PC-3 (cell line): ENCODE data around the gene RTP5. TPM values are rescaled to one million over a fixed set of nuclear protein-coding genes. Genes with fewer than 3 reads are reported as not detected.

ENCODE experiments used
- ATAC-seq: fragments of 200-7000 bp; cut with Tn5 transposase; 2 replicates; pipeline ENCODE4 v1.9.1; 2020; ENCODE audit warnings: mild to moderate bottlenecking, moderate library complexity
- BruUV-seq: library from RNA; stranded (reverse); fragments of 400-500 nt; replicated peaks from 2 replicates; lab custom pipeline; 2021; lab: Mats Ljungman, UMichigan
- CTCF ChIA-PET: fragments of 300-600 bp; sonication (Branson Sonifier 250); formaldehyde crosslinking; loops from one replicate; lab custom pipeline; 2022; ENCODE audit warnings: antibody characterized with exemption; lab: Charles Lee
- POLR2A ChIA-PET: fragments of 300-600 bp; sonication (Branson Sonifier 250); formaldehyde crosslinking; loops from one replicate; lab custom pipeline; 2022; ENCODE audit warnings: antibody characterized with exemption; ENCODE audit not compliant: unreplicated experiment; lab: Charles Lee
- DNase-seq: peaks from one replicate; pipeline ENCODE4 v3.0.0-alpha.2; 2015
- H2AFZ ChIP-seq: fragments of 300-600 bp; sonication (generic); 2 replicates; pipeline ENCODE4 v1.6.0; 2016; ENCODE audit warnings: antibody characterized with exemption, low read length
- H3F3A ChIP-seq: fragments of 300-600 bp; sonication (generic); one replicate; pipeline ENCODE4 v1.6.0; 2017; ENCODE audit warnings: antibody characterized with exemption, low read length, control low read depth, mild to moderate bottlenecking; ENCODE audit not compliant: unreplicated experiment
- H3K27ac ChIP-seq: fragments of 300-600 bp; sonication (generic); 2 replicates; pipeline ENCODE4 v1.5.1; 2016; ENCODE audit warnings: mild to moderate bottlenecking, low read length
- H3K27me3 ChIP-seq: fragments of 300-600 bp; sonication (generic); 2 replicates; pipeline ENCODE4 v1.6.1; 2016; ENCODE audit warnings: low read length, mixed read lengths
- H3K36me3 ChIP-seq: fragments of 300-600 bp; sonication (generic); 2 replicates; pipeline ENCODE4 v1.6.1; 2016; ENCODE audit warnings: low read depth, mixed run types, low read length, mixed read lengths
- H3K4me1 ChIP-seq: fragments of 300-600 bp; sonication (generic); 2 replicates; pipeline ENCODE4 v1.5.1; 2016; ENCODE audit warnings: low read length; ENCODE audit not compliant: insufficient read depth
- H3K4me2 ChIP-seq: fragments of 300-600 bp; sonication (generic); 2 replicates; pipeline ENCODE4 v1.6.0; 2016; ENCODE audit warnings: low read length
- H3K4me3 ChIP-seq: fragments of 300-600 bp; sonication (generic); 2 replicates; pipeline ENCODE4 v1.5.1; 2016; ENCODE audit warnings: mild to moderate bottlenecking, low read length, mixed read lengths
- H3K79me2 ChIP-seq: fragments of 300-600 bp; sonication (generic); 2 replicates; pipeline ENCODE4 v1.6.1; 2017; ENCODE audit warnings: low read length, mixed read lengths
- H3K9ac ChIP-seq: fragments of 300-600 bp; sonication (generic); 2 replicates; pipeline ENCODE4 v1.6.0; 2016; ENCODE audit warnings: mild to moderate bottlenecking, low read length
- H3K9me2 ChIP-seq: fragments of 300-600 bp; sonication (generic); replicated peaks from 2 replicates; pipeline ENCODE4 v1.6.1; 2016; ENCODE audit warnings: mixed run types, low read length, mixed read lengths
- H3K9me3 ChIP-seq: fragments of 300-600 bp; sonication (generic); 2 replicates; pipeline ENCODE4 v1.6.1; 2016; ENCODE audit warnings: low read length, mixed read lengths
- H4K20me1 ChIP-seq: fragments of 300-600 bp; sonication (generic); 2 replicates; pipeline ENCODE4 v1.6.1; 2016; ENCODE audit warnings: low read length, mixed read lengths
- CTCF ChIP-seq: fragments of 300-600 bp; sonication (generic); conservative IDR thresholded peaks from 2 replicates; pipeline ENCODE4 v1.5.1; 2017; ENCODE audit warnings: antibody characterized with exemption, low read depth, mild to moderate bottlenecking, low read length
- EZH2 ChIP-seq: fragments of 300-600 bp; sonication (generic); IDR thresholded peaks from one replicate; pipeline ENCODE4 v1.6.1; 2017; ENCODE audit warnings: antibody characterized with exemption, mild to moderate bottlenecking, low read length; ENCODE audit not compliant: unreplicated experiment
- EZH2phosphoT487 ChIP-seq: fragments of 300-600 bp; sonication (generic); IDR thresholded peaks from 2 replicates; pipeline ENCODE4 v1.6.1; 2018; ENCODE audit warnings: mild to moderate bottlenecking, antibody characterized with exemption, low read length, borderline replicate concordance
- intact Hi-C: fragments of 100-400 bp; cut with micrococcal nuclease; formaldehyde crosslinking; loops from 2 replicates; pipeline ENCODE4 v1.9.0; 2023
- total RNA-seq: library from RNA; depleted of rRNA; stranded (reverse); fragments of >200 nt; gene quantifications from 2 replicates; pipeline ENCODE4 v1.2.3, GENCODE V29; 2014

Gene RTP5
- total RNA-seq, 1 experiment from 2014 or later = not detected

DNA sequence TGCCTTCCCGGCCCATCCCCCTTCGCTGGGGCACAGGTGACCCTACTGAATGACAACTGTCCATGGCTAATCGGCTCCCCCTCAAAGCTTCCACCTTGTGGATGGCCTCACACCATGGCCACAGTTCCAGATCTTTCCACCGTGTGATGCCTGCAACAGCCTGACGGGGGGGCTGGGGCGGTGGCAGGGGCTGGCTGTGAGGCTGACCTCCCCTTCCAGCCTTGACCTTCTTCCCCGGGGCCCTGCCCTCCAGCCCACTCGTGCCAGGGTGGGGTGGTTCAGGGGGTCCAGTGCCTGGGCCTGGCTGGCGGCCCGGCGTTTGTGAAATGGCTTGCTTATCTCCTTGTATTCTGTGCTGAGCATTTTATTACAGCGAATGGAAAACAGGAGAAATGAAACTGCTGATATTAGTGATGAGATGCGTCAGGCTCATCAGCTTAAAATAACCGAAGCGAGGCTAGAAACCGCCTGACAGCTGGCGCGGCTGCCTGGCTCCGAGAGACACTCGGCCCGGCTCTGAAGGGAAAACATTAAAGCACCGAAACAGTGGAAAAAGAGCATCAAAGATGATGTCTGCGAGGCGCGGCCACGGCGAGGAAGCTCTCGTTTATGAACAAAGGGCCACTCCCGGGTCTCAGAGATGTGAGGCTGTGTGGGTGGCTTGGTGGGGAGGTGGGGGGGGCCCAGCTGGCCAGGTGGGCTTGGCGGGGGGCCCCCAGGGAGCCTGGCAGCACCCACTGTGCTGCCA, 9.9 kb upstream of the RTP5 start:
- DNase-seq (no peak), ATAC-seq (peak; percentile 70)
- Histone ChIP-seq H3K4me2 (peak overlapping the region; percentile 77), H3K27ac (no peak overlapping the region), H4K20me1 (no peaks in the 10 kb centered on the region), H3K9me2 (no peaks in the 10 kb centered on the region), H3K27me3 (no peaks in the 10 kb centered on the region), H2AFZ (peak overlapping the region; percentile 51), H3K4me1 (no peaks in the 10 kb centered on the region), H3K9ac (no peak overlapping the region), H3F3A (no peaks in the 10 kb centered on the region), H3K79me2 (no peaks in the 10 kb centered on the region), H3K4me3 (peak overlapping the region; percentile 55), H3K9me3 (no peaks in the 10 kb centered on the region), H3K36me3 (no peaks in the 10 kb centered on the region)
- ChIA-PET POLR2A (no interaction called here), CTCF (interaction anchor here (0.5 kb wide), 1 partner anchor 224 kb away, joined by 3 read pairs; no protein-coding TSS in a partner anchor)
- no TSS peak for BruUV-seq
- intact Hi-C loops = loop anchor here (10.0 kb wide), 1 partner anchor 125 kb away; the partner anchor contains the start of gene D2HGDH
- TF ChIP-seq EZH2 (no peak), CTCF (peak; percentile 41; the same call in 1 of the 2 replicates), EZH2phosphoT487 (no peak)

DNA sequence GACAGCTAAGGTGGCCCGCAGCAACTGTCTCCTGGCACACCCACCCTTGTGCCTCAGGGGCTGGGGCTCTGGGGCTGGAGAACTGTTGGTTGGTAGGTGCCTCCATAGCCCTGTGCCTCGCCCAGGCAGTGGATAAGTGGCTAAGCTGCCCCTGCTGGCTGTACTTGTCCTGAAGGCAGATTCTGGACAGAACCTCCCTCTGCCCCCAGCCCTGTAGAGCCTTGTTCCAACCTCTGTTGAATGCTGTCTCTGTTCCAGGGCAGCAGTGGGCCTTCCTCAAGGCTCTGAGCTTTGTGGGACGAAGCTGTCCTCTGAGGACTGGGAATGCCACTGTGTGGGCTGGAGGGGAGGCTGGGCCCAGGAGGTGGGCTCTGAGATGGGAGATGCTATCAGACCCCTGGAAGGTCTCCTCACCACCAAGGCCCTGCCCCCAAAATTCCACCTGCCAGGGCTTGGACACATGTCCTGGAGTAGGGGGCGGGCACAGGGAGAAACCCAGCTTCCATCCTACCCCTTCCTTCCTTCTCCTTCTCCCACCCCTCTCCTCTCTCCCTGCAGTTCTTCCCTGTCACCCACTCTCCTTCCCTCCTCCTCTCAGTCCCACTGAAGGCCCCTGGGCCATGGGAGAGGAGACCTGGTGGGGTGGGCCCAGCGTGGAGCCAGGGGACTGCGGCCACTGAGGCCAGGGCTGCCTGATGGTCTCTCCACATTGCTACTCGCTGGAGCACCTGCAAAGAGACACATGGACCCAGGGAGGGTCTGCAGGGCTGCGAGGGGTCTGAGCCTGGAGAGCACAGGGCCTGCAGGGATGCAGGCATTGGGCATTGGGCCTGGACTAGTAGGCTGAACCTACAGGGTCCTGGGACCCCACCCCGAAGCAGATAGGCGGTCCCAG, 9.1 kb upstream of the RTP5 start:
- H3K27ac ChIP-seq = no peak overlapping the region
- ChIA-PET POLR2A (no interaction called here), CTCF (no interaction called here)
- no peaks in the 10 kb centered on the region for H3K79me2 ChIP-seq
- H2AFZ ChIP-seq = peak overlapping the region; percentile 51
- no peak for TF ChIP-seq EZH2phosphoT487
- TF ChIP-seq CTCF = no peak
- no peak for TF ChIP-seq EZH2
- no peaks in the 10 kb centered on the region for H3K9me3 ChIP-seq
- H3F3A ChIP-seq = no peaks in the 10 kb centered on the region
- H3K4me3 ChIP-seq = peak overlapping the region; percentile 55; the same call in 1 of the 2 replicates
- no peaks in the 10 kb centered on the region for H3K27me3 ChIP-seq
- peak; percentile 54 for ATAC-seq
- no peaks in the 10 kb centered on the region for H4K20me1 ChIP-seq
- no peaks in the 10 kb centered on the region for H3K9me2 ChIP-seq
- peak overlapping the region; percentile 77 for H3K4me2 ChIP-seq
- no peak for DNase-seq
- no peak overlapping the region for H3K9ac ChIP-seq
- no peaks in the 10 kb centered on the region for H3K4me1 ChIP-seq
- intact Hi-C loops = loop anchor here (10.0 kb wide), 1 partner anchor 126 kb away; the partner anchor contains the start of gene D2HGDH
- BruUV-seq = no TSS peak
- H3K36me3 ChIP-seq = no peaks in the 10 kb centered on the region
